ENCODE data around the gene IL21R.
"Not testable (repeated sequence)": the region's sequence is repeated elsewhere in the genome, so short reads cannot be mapped to it uniquely, and the experiment has no call there.

The IL21R gene

GRCh38 chr16:27428026-27428785, 26.2 kb downstream of the IL21R start:
- peak; percentile 45 for DNase-seq

GRCh38 chr16:27429330-27429871, 27.4 kb downstream of the IL21R start:
- DNase-seq = peak; percentile 47

- DNase-seq = peak; percentile 52
These were observed 28.0 kb downstream of the IL21R start for GRCh38 chr16:27429981-27430441.

GRCh38 chr16:27430512-27430911, 28.5 kb downstream of the IL21R start:
- peak; percentile 50 for DNase-seq

- DNase-seq = peak; percentile 54
These were observed 29.0 kb downstream of the IL21R start for GRCh38 chr16:27430923-27431484.

- DNase-seq = peak; percentile 50
These were observed 30.0 kb downstream of the IL21R start for GRCh38 chr16:27431773-27432532.

- DNase-seq = peak; percentile 47
These were observed 30.6 kb downstream of the IL21R start for GRCh38 chr16:27432558-27432957.

- not testable (repeated sequence) for DNase-seq
These were observed 31.2 kb downstream of the IL21R start for GRCh38 chr16:27433191-27433590.

GRCh38 chr16:27433636-27434035, 31.7 kb downstream of the IL21R start:
- no peak for DNase-seq

GRCh38 chr16:27434141-27435051, 32.4 kb downstream of the IL21R start:
- peak; percentile 43 for DNase-seq

GRCh38 chr16:27435146-27435545, 33.2 kb downstream of the IL21R start:
- not testable (repeated sequence) for DNase-seq

GRCh38 chr16:27436065-27436464, 34.1 kb downstream of the IL21R start:
- peak; percentile 41 for DNase-seq

GRCh38 chr16:27436921-27437650, 35.1 kb downstream of the IL21R start:
- peak; percentile 44 for DNase-seq

GRCh38 chr16:27437946-27438345, 36.0 kb downstream of the IL21R start:
- no peak for DNase-seq

- DNase-seq = peak; percentile 38
These were observed 37.5 kb downstream of the IL21R start for GRCh38 chr16:27439271-27440018.

- peak; percentile 45 for DNase-seq
These were observed 39.3 kb downstream of the IL21R start for GRCh38 chr16:27441276-27441675.

- peak; percentile 33 for DNase-seq
These were observed 40.0 kb downstream of the IL21R start for GRCh38 chr16:27441998-27442397.

GRCh38 chr16:27444015-27444414, 42.0 kb downstream of the IL21R start:
- no peak for DNase-seq

- peak; percentile 47 for DNase-seq
These were observed 42.5 kb downstream of the IL21R start for GRCh38 chr16:27444470-27444869.

GRCh38 chr16:27445502-27446175, 43.7 kb downstream of the IL21R start:
- DNase-seq = no peak

All from activated CD8-positive, alpha-beta memory T cell treated with anti-CD3 and anti-CD28 coated beads, Interleukin-2, amount 50 U/mL, for 48 hours (primary cell).